Subcutaneous adipose tissue (tissue), 4 donors: ENCODE results near the gene CNNM2. TPM values are rescaled to one million over a fixed set of nuclear protein-coding genes. Genes with fewer than 3 reads are reported as not detected.

Source experiments
- total RNA-seq, 4 donors: library from RNA; depleted of rRNA; stranded (reverse); fragments of >200 nt; gene quantifications; one replicate each; pipeline ENCODE4 v1.1.0, GENCODE V29; 2016
- TF ChIP-seq, protein P1 (sequence below): fragments of 450-650 bp; IDR thresholded peaks from one replicate; pipeline ENCODE4 v1.5.1; 2016; ENCODE audit warnings: low read depth, mild to moderate bottlenecking, control low read depth, antibody characterized with exemption, moderate library complexity

The CNNM2 gene
- total RNA-seq, 4 donors from 2014 or later, result 3.3 to 9.6 (median 5.1) TPM

DNA sequence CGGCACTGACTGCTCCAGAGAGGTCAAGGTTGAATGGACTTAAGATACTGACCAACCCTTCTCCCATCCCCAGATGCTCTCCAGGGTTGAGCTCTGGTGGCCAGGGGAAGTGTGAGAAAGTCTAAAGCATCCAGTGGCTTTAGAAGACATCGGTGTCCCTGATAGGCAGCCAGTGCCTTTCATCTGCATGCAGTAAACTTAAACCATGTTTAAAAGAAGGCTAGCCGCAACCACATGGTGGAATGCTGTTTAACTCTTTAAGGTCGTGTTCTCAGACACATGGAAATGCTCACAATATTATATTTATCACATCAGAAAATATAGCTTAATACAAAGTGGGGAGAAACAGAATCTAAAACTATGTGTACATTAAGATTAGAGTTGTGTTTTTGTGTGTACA lies 137.0 kb downstream of the CNNM2 start:
- TF ChIP-seq, protein P1, sequence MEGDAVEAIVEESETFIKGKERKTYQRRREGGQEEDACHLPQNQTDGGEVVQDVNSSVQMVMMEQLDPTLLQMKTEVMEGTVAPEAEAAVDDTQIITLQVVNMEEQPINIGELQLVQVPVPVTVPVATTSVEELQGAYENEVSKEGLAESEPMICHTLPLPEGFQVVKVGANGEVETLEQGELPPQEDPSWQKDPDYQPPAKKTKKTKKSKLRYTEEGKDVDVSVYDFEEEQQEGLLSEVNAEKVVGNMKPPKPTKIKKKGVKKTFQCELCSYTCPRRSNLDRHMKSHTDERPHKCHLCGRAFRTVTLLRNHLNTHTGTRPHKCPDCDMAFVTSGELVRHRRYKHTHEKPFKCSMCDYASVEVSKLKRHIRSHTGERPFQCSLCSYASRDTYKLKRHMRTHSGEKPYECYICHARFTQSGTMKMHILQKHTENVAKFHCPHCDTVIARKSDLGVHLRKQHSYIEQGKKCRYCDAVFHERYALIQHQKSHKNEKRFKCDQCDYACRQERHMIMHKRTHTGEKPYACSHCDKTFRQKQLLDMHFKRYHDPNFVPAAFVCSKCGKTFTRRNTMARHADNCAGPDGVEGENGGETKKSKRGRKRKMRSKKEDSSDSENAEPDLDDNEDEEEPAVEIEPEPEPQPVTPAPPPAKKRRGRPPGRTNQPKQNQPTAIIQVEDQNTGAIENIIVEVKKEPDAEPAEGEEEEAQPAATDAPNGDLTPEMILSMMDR, result no peak

DNA sequence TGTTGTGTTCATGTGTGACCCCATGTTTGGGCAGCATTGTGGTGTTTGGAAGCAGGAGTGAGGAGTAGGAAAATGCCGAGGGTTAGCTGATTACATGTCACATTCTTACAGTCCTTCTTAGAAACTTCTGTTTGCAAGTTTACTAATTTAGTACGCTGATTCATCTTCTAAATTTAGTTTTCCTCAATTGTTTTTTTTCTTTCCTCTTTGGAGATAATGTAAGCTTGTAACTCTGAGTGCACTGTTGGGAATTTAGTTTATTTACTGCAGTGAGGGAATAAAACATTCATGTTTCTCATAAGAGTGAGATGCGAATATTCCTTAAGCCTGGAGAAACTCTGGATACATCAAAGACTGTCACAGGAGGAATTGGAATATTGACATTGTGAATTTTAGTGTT lies 139.9 kb downstream of the CNNM2 start:
- TF ChIP-seq, protein P1, result no peak

DNA sequence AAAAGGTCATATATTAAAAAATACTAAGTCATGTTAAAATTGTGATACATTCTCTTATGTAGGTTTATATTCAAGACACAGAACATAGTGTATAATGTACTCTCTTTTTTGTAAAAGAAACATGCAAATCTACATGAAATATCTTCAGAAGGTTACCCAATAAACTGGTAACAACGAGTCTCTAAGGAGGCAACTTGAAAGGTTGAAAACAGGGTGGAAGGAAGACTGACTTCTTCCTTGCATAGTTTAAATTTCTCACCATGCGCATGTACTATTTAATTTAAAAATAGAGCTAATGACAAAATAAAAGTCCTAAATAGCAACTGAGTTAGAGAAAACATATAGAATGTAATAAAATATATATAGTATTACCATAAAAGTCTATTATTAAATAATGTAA lies 142.5 kb downstream of the CNNM2 start:
- TF ChIP-seq, protein P1, result no peak

DNA sequence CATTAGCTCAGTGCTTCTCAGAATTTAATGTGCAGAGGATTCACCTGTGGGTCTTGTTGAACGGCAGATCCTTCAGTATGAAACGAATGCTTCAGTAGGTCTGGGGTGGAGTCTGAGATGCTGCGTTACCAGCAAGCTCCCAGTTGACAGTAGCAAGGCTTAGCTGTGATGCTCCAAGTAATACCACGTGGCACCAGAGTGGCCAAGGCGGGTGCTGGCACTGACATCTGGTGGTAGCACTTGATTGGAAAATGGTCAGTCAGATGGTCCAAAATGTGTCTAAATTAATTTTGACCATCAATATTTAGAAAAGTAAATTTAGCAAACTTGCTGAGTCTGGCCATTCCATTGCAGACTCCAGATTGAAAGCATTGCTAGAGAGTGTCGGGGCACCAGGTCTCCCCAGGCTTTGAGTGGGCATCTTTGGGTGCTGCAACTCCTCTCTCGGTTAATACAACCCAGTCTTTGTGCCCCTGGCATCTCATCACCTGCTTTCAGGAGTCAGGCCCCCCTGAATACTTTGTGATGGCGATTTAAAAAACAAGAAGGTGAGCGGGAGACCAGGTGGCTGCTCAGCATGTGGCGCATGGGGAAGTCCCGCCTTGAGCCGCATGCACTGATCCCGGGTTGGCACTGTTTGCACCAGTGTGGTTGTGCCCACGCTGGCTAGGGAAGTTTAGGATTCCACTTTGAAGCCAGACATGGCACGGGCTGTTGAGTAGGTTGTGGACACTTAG lies 144.9 kb downstream of the CNNM2 start:
- TF ChIP-seq, protein P1, result no peak

DNA sequence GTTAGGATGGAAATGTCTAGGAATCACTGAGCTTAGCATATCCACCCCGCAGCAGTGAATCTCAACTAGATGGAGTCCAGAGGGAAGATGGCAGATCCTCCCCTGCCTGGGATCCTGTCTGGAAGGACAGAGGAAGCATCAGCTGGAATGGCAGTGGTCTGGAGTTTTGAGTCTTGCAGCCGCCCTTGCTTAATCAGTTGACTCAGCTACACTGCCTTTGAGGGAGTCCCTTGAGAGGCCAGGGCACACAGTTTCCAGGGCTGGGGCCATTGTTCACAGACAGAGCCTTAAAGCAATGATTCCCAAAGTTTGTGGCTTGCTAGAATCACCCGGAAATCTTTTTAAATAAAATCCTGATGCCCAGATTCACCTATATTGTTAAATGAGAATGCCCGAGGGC lies 146.9 kb downstream of the CNNM2 start:
- TF ChIP-seq, protein P1, result no peak

DNA sequence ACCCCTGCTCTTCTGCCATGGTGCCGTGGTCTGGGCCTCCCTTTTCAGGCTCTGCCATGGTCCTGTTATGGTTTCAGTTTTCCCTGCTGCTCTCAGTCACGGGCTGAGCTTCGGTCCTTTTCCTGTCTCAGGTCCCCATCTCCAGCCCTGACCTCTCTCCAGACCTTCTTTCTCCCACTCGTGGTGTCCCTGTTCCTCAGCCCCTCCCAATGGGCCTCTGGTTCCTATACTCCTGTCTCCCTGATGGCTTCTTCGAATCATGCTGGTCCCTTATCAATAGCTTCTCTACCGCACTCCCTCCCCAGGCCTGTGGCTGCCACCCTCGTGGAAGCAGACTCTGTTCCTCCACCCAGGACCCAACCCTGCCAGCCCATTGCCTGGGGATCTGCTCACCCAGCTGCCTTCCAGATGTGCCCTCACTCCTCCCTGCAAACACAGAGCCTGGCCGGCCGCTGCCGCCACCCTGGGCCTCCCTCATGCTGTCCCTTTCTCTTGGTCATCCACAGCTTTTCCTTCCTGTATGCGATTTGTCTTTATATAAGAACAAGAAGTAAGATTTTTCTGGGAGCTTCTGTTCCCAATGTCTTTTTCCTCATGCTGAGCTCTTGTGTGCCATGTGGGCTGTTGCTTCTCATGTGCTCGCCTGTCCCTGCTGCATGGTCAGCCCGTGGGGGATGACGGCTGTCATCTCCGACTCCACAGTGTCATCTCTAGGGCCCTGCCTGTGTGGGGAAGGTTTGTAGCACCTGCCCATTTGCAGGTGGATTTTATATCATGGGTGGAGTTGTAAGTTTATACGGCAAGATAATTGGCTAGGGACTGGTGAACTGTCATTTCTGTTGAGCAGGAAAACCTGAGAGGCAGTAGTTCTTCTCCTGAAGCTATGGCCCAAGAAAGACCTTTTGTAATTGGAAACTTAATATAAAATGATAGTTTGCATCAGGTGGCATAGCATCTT lies 148.3 kb downstream of the CNNM2 start:
- TF ChIP-seq, protein P1, result no peak

DNA sequence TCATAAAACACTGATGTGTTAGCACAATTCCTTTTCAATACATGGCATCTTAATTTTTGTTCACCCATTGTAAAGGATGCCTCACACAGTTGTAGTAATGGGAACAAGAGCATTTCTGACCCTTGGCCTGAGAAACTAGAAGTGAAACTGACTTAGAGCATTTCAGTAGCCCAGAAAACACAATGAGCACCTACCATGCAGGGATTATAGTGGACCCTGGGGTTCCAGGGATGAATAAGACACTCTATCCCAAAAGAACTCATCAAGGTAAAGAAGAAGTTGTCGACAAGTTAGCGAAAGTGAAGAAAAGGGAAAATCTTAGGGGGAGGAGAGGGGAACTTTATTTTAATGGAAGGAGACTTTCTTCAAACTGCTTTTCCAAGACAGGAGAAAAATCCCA lies 149.4 kb downstream of the CNNM2 start:
- TF ChIP-seq, protein P1, result no peak
